DMS53 (cell line): Measurements from ENCODE around the gene NEURL2.
A peak's percentile ranks its signal among the peaks of the same experiment; 100 is the strongest.
"Not testable (repeated sequence)": the region's sequence is repeated elsewhere in the genome, so short reads cannot be mapped to it uniquely, and the experiment has no call there.

ENCODE experiments used
- DNase-seq: peaks from one replicate; lab custom pipeline; 2025; lab: John Stamatoyannopoulos, UW

Gene NEURL2

DNA sequence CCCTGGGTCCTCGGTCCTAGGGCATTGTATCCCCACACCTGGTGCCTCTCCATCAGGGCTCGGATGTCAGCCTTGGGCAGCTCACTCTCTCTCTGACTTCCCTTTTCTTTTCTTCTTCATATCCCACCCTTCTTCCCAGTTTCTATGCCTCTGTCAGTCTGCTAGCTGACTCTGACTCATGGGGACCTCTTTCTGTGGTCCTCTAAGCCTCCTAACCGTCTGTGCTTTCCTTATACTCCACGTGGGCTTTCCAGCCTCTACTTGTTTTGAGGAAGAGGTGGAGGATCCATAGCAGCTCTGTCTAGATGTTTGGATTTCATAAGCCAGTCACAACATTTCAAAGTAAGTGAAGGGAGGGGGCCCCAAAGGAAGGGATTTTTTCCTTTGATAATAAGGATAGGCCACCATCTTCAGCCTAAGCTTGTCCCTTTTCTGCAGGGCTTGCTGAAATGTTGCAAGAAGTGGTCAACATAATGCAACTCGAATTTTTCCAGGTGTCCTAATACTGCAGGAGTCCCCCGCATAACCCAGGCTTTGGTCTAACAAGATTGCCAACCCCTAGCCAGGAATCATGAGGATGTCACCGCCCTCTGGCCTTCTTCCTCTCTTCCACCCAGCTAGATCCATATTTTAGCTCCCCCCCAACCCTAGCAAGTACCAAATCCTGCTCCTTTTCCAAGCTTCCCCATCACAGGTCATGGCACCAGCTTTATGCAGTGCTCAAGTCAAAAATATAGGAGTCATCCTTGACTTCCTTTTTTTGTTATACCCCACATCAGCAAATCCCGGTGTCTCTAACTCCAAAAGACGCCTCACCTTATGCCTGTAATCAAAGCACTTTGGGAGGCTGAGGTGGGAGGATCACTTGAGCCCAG, 29.7 kb upstream of the NEURL2 start:
- no peak for DNase-seq

DNA sequence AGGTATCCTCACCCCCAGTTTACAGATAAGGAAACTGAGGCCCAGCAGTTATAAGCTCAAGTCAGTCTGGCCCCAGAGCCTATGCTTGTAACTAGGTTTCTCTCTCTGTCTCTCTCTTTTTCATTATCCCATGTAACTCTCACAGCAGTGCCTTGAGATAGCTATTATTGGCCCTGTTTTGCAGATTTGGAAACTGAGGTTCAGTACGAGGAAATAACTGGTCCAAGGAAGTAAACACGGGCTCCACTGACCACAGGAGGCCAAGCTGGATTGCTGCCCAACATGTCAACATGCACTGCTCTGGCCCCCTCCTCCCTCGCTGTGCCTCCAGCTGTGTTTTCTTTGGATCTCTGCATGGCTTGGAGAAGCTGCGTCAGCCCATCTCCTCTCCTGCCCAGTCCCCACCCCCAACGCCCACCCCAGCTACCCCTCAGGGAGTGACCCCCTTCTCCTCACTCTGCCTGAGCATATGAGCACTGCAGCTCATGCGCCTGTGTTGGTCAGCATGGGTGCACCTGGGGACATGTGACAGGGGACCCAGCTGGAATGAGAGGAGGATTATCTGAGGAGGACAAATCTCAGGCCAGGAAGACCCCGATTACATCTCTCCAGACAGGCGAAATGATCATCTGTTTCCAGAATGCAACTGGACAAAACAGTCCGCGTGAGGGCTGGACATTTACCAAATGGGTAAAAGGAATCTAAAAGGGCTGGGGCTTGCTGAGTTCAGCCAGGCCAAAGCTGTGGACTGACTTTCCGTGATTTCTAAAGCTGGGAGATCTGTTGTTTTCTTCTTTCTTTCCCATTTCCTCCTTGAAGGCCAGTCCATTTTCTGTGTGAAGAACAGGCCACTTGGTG, 28.8 kb upstream of the NEURL2 start:
- DNase-seq: no peak

DNA sequence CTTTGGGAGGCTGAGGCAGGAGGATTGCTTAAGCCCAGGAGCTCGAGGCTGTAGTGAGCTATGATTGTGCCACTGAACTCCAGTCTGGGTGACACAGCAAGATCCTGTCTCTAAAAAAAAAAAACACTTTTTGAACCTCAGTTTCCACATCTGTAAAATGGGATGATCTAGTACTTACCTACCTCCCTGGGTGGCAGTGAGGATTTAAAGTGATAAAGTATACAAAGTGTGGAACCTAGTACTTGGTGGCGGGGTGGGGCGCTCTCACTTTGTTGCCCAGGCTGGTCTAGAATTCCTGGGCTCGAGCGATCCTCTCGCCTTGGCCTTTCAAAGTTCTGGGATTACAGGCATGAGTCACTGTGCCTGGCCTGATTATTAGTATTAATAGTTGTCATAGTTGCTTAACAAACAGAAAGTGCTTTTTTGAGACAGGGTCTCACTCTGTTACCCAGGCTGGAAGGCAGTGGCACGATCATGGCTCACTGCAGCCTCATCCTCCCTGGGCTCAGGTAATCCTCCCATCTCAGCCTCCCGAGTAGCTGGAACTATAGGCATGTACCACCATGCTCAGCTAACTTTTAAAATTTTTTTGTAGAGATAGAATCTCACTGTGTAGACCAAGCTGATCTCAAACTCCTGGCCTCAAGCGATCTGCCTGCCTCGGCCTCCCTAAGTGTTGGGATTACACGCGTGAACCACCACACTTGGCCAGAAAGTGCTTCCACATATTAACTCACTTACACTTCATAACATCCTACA, 27.9 kb upstream of the NEURL2 start:
- no peak for DNase-seq

DNA sequence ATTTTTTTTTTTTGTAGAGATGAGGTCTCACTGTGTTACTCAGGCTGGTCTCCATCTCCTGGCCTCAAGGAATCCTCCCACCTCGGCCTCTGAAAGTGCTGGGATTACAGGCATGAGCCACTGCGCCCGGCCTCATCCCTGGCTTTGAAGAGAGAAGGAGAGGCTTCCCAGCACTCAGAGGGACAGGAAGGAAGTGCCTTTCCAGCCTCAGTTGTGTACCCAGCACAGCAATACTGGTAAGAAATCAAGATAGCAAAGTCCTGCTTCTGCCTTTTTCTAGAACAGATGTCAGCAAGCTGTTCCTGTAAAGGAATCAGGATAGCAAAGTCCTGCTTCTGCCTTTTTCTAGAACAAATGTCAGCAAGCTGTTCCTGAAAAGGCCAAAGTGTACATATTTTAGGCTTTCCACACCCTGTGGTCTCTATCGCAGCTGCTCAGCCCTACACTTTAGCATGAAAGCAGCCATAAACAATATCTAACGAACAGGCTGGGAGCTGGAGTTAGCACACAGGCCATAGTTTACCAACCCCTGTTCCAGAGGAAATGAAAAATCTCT, 27.3 kb upstream of the NEURL2 start:
- DNase-seq: no peak

DNA sequence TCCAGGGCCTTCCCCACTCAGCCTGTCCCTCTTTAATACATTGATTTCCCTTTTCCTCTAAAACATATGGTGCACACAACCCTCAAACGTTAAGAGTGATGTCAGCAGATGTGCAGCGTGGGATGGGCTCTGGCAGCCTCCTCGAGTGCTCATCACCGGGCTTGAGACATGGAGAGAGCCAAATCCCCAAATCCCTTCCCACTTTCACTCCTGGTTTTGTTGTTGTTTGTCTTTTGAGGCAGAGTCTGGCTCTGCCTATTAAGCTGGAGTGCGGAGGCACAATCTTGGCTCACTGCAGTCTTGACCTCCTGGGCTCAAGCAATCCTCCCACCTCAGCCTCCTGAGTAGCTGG, 26.8 kb upstream of the NEURL2 start:
- DNase-seq: no peak

DNA sequence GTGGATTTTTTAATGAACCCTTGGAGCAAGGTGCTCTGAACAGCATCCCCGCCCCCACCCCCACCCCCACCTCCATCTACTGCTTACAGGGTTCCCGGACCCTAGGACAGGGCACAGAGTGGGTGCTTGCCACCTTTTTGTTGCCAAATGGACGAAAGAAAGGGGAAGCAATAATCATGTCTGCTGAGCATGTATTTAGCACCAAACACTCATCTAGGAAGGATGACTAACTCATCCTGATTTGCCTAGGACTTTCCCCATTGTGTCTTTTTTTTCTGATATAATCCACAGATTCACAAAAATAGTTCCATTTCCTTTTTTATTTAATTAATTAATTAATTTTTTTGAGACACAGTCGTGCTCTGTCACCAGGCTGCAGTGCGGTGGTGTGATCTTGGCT, 22.1 kb upstream of the NEURL2 start:
- DNase-seq: peak; percentile 23

DNA sequence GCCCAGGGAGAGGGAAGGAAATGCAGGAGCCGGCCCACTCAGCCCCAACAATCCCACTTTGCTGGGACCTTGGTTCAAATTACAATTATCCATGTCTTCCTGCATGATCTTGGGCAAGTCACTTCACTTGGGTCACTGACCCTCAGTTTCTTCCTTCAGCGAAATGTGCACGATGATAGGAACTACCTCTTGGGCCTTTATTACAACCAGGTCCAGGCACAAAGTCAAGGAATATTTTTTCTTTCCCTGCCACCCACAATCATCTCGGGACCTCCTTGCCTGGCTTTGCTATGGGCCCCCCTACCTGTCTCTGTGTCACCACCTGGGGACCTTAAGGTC, 21.3 kb upstream of the NEURL2 start:
- no peak for DNase-seq

DNA sequence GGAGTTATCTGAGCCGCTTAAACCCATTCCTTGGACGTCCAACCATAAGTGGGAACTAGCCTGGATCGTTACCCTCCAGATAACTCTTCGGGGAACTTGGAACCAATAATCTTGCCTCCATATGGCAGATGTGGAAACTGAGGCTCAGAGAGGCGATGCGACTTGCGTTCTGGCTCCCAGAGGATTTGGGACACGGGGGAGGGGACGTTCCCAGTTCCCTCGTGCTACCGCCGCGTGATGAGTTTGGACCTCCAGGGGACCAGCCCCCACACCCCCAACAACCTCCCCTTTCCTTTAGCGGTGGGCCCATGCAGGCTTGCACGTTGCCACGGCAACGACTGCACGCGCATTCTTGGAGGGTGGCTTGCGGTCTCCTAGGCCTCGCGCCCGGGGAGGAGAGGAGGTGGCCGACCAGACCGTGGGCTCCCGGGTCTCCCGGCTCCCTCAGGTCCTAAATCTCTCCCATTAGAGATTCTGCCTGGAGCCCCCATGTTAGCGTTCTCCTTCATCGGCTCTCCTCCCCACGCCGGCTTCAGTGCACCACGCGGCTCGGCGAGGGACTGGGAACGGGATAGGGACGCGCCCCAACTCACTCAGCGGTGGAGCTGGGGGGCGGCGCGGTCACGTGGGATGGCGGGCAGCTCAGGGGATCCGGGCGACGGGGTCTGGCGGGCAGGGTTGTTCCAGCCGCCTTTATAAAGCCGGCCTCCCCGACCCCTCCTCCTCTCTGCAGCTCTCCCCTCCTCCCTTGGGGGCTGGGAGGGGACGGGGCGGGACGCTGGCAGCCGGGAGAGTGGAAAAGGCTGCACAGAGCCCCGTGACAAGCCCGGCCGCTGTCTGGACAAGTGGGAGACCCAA, 20.7 kb upstream of the NEURL2 start, which contains the start of gene PLTP:
Gene PLTP, minus strand, starts transcription at position 670 of the 858 bp plus-strand sequence. CDS start 703 bp downstream, outside the sequence.
- peak; percentile 69 for DNase-seq

DNA sequence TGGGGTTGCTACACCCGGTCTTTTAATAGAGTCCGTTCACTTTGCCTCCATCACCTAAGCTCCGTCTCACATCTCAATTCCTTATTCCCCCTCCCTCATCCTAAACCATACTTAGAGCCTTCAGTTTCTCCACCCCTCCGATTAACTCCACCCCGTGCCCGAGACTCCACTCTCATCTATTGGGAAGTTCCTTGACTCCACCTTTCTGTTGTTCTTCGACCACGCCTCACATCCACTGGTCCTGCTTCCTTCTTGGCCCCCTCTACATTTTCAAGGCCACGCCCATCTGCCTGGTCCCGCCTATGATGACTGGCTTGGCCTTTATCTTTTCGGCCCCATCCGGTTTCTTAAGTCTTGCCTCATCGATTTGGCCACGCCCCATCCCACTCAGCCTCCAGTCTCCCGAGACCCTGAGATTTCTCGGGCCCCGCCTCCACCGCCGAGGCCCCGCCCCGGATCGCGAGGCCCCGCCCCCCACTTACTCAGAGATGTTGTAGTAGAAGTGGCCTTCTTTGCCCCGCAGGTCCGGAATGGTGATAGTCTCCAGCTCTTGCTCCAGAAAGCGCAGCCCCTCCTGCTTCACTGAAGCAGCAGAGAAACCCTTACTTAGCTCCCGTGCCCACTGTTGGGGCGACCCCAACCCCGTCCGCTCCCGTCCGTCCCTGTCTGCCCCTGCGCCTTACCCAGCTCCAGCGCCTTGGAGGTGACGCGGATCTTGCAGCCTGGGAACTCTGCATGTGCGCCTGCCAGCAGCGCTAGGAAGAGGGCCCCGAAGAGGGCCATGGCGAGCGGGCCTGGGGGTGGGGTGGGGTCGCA, 19.9 kb upstream of the NEURL2 start:
- DNase-seq: peak; percentile 92

DNA sequence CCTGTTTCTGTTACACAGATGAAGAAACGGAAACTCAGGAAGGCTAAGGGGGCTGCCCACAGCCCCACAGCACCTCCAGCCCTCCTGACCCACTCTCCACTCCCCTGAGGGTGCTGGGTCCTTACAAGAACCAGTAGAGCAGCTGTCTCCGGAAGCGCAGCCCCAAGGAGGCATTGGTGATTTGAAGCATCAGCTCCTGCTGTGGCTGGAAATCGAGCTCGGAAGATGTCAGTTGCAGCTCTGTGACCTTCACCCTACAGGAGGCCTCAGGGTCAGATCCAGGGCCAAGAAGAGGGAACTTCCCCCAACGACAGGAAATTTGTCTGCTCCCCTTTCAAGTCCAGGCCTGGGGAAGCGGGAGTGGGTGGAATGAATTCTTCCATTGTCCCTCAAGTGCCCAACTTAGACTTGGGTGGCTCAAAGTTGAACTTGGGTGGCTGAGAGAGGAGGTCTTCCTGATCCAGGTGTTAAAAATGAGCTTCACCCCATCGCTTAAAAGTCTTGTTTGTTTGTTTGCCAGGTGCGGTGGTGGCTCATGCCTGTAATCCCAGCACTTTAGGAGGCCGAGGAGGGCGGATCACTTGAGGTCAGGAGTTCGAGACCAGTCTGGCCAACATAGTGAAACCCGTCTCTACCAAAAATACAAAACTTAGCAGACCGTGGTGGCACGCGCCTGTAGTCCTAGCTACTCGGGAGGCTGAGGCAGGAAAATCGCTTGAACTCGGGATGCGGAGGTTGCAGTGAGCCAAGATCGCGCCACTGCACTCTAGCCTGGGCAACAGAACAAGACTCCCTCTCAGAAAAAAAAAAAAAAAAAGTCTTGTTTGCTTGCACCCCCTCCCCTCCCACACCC, 19.0 kb upstream of the NEURL2 start:
- no peak for DNase-seq

DNA sequence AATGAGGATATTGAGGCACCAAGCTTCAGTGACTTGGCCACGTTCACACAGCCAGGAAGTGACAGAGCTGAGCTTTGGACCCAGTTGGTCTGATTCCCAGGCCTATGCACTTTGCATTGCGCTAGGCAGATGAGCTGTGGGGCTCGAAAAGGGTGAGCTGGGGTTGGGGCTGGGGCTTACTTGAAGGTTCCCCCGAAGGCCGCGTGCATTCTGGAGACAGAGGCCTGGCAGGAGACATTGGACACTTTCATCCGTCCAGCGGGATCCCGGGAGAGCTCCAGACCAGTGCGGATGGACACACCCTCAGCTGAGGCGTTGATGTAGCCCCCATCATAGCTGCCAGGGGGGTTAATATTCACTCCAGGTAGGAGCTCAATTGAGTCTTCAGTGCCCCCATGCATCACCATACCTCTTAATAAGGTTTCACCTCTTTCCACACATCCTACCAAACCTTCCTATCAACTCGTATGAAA, 18.4 kb upstream of the NEURL2 start:
- DNase-seq: no peak

DNA sequence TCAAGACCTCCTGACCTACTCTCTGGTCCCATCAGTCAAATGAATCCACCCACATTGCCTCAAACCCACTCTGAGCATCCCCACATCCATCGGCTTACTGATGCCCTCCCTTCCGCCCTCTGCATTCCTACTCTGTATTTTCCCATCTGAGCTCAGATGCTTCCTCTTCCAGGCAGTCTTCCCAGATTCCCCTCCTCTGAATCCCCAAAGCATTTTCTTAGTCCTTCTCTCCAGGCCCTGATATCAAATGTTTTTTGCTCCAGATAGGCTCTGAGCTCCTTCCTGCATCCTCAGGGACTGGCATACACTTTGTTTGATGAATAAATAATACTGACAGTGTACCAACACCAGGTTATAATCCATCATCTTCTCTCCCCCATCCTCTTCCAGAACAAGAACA, 17.1 kb upstream of the NEURL2 start:
- no peak for DNase-seq

DNA sequence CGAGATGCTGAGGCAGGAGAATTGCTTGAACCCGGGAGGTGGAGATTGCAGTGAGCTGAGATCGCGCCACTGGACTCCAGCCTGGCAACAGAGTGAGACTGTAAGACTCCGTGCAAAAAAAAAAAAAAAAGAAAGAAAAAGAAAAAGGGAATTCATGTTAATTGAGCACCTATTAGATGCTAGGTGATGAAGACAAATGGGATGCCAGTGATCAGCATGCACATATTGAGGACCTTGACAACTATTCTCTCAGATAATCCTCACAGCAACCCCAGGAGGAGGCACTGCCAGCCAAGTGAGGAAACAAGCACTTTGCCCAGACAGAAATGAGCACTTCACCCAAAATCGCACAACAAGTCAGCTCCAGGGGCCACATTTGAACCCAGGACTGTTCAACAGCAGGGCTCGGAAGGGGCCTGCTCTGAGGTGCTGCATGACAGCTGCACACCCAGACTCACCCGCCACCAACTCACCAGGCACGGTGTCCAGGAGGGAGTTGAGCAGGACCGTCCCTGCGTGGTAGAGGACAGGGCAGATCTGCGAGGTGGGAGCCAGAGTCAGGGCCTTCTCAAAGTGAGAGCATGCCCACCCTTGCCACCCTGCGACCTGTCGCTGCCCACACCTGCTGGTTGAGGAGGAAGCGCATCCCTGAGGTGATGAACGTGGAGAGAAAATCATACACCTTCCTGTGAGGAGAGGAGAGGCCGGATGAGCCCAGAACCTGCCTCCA, 16.4 kb upstream of the NEURL2 start:
- DNase-seq: no peak

DNA sequence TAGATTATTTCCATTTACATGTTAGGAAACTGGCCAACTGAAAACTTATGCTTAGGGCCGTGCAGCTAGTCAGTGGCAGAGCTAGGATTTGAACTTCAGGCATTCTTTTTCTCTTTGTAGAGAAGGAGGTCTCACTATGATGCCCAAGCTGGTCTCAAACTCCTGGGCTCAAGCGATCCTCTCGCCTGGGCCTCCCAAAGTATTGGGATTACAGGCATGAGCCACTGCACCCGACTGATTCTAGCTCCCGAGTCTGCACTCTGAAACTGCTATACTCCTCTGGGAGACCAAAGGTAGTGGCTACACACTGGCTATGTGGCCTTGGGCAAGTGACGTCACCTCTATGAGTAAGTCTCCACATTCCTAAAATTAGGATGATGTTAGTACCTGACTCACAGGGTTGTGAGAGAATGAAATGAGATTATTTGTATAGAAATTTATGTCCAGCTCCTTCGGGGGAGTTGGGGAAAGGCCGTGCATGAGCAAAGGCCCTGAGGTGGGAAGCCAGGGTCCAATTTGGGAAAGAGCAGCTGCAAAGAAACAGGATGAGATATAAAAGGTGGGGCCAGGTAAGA, 14.6 kb upstream of the NEURL2 start:
- no peak for DNase-seq

DNA sequence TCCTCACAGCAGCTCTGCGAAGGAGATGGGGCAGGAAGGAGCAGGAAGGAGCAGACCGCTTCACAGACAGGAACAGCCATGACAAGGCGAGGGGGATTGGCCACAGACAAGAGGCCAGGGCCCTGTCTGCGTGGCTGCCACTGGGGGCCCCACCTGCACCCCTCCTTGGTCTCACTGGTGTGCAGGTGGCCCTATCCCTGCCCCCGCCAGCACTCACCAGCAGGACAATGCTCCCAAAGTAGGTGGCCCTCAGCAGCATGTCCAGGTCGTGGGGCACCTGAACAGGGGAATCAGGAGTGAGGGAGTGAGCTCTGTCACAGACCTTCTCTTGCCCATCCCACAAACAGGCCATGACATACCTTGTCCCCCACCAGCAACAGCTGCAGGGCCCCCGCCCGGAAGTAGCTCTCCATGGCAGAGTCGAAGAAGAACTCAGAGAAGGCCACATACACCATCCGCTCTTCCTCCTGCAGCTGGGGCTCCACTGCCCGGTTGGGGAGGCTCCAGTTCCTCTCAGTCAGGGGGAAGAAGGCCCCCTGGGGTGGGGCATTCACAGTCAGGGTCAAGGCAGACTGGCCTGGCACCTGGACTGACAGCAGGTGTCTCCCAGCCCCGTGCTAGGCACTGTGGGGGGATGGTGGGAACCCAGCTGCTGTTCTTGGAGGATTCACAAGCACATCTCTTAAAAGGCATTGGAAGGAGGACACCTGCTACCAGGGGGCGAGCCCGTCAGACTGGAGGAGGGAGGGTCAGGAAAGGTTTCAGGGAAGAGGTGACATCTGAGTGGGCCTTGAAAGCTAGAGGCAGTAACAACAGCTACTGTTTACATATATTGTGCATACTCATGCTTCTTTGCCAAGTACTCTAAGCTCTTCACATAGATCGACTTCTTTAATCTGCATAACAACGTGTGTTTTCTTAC, 13.8 kb upstream of the NEURL2 start:
- no peak for DNase-seq

DNA sequence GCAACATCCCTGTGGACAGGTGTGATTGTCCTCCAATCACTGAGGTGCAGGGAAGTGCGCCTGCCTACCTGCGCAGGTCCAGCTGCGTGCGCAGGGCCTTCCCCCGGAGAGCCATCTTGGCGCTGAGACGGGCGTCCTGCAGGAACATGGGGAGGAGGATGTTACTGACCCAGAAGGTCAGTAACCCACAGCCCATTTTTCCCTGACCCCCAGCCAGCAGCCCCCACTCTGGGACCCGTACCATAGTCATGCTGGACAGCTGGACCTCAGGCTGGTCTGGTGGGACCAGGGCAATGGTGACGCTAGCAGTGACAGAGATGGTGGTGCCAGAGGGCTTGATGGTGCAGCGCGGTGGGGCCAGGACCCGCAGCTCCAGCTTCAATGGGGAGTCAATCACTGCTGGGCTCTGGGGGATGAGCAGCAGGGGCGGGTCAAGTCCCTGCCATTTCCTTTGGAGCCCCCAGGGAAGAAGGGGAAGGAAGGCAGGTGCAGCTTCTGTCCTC, 11.2 kb upstream of the NEURL2 start:
- DNase-seq: no peak

DNA sequence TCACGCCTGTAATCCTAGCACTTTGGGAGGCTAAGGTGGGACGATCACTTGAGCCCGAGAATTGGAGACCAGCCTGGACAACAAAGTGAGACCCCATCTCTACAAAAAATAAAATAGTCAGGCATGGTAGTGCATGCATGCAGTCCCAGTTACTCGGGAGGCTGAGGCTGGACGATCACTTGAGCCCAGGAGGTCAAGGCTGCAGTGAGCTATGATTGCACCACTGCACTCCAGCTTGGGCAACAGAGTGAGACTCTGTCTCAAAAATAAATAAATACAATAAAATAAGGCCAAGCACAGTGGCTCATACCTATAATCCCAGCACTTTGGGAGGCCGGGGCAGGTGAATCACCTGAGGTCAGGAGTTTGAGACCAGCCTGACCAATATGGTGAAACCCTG, 10.3 kb upstream of the NEURL2 start:
- not testable (repeated sequence) for DNase-seq
